GM18907 (cell line): ENCODE data around the gene HAND2.

Source experiments
- ATAC-seq: cut with Tn5 transposase; IDR thresholded peaks from one replicate; pipeline ENCODE4 v1.9.1; 2021; ENCODE audit warnings: mild to moderate bottlenecking, moderate library complexity; ENCODE audit not compliant: unreplicated experiment

Gene HAND2

GRCh38 chr4:173482330-173482931, 47.6 kb downstream of the HAND2 start:
- no peak for ATAC-seq

GRCh38 chr4:173478913-173479283, 51.1 kb downstream of the HAND2 start:
- ATAC-seq, result no peak

- ATAC-seq, result no peak
Observed at GRCh38 chr4:173478201-173478912, 51.7 kb downstream of the HAND2 start.

- ATAC-seq, result no peak
Observed at GRCh38 chr4:173477016-173477415, 53.0 kb downstream of the HAND2 start.
